Urothelium cell line (cell line): ENCODE data around the gene SERP2.
A peak's percentile ranks its signal among the peaks of the same experiment; 100 is the strongest.

ENCODE experiments used
- DNase-seq: peaks from one replicate; pipeline ENCODE4 v3.0.0; 2011; ENCODE audit warnings: low spot score, mixed read lengths
- FAIRE-seq: peaks from 2 replicates; lab custom pipeline; 2011; peaks lifted over from hg19 to GRCh38; lab: Jason Lieb, UNC

The SERP2 gene

GRCh38 chr13:44431150-44431549, 57.5 kb downstream of the SERP2 start:
- DNase-seq (no peak), FAIRE-seq (no peak)

GRCh38 chr13:44432650-44433049, 59.0 kb downstream of the SERP2 start:
- DNase-seq (no peak), FAIRE-seq (no peak)

GRCh38 chr13:44433863-44434765, 60.5 kb downstream of the SERP2 start:
- DNase-seq (no peak), FAIRE-seq (no peak)

- FAIRE-seq (no peak), DNase-seq (no peak)
Observed at GRCh38 chr13:44434766-44435141, 61.1 kb downstream of the SERP2 start.

- FAIRE-seq (no peak), DNase-seq (peak; percentile 89)
Observed at GRCh38 chr13:44435142-44435918, 61.7 kb downstream of the SERP2 start.

- DNase-seq: no peak
- no peak for FAIRE-seq
Observed at GRCh38 chr13:44435919-44436510, 62.4 kb downstream of the SERP2 start.

- DNase-seq (peak; percentile 86), FAIRE-seq (no peak)
Observed at GRCh38 chr13:44436589-44437337, 63.1 kb downstream of the SERP2 start.

GRCh38 chr13:44437356-44438233, 64.0 kb downstream of the SERP2 start:
- DNase-seq (no peak), FAIRE-seq (no peak)

- DNase-seq (no peak), FAIRE-seq (no peak)
Observed at GRCh38 chr13:44438234-44438579, 64.6 kb downstream of the SERP2 start.

- no peak for DNase-seq
Observed at GRCh38 chr13:44439452-44440024, 65.9 kb downstream of the SERP2 start.

GRCh38 chr13:44440046-44440608, 66.5 kb downstream of the SERP2 start:
- DNase-seq (no peak), FAIRE-seq (no peak)

More at GRCh38 chr13:44439452-44440024, 65.9 kb downstream of the SERP2 start:
- FAIRE-seq: no peak
